Neural progenitor cell (in vitro differentiated cells): ENCODE data around the gene IDE.

Experiments
- EZH2 ChIP-seq: fragments of 200-600 bp; sonication (generic); IDR thresholded peaks from 2 replicates; pipeline ENCODE4 v1.6.1; 2017; ENCODE audit warnings: antibody characterized with exemption, mild to moderate bottlenecking, moderate library complexity
- TF ChIP-seq, protein P1 (sequence below): fragments of 200-600 bp; sonication (generic); IDR thresholded peaks from 2 replicates; pipeline ENCODE4 v1.5.1; 2017; ENCODE audit warnings: antibody characterized with exemption, mild to moderate bottlenecking

DNA sequence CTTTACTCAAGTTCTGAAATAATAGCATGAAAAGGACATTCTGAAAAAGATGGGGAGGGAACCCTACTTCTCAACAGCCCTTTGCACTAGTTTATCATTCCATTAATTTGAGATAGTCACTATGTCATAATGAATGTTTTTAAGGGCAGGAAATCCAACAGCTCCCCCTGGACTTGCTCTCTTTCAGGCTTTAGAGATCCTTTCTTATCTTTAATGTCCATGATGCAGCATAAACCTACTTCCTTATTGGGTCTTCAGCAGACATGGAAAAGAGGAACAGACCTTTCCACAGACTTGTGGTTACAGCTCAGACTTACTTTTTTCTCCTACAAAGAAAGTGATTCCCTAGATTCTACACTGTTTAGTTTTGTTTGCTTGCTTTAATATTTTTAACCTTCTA, 87.3 kb downstream of the IDE start:
- TF ChIP-seq, protein P1, sequence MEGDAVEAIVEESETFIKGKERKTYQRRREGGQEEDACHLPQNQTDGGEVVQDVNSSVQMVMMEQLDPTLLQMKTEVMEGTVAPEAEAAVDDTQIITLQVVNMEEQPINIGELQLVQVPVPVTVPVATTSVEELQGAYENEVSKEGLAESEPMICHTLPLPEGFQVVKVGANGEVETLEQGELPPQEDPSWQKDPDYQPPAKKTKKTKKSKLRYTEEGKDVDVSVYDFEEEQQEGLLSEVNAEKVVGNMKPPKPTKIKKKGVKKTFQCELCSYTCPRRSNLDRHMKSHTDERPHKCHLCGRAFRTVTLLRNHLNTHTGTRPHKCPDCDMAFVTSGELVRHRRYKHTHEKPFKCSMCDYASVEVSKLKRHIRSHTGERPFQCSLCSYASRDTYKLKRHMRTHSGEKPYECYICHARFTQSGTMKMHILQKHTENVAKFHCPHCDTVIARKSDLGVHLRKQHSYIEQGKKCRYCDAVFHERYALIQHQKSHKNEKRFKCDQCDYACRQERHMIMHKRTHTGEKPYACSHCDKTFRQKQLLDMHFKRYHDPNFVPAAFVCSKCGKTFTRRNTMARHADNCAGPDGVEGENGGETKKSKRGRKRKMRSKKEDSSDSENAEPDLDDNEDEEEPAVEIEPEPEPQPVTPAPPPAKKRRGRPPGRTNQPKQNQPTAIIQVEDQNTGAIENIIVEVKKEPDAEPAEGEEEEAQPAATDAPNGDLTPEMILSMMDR, result no peak
- no peak for TF ChIP-seq EZH2
